ENCODE measurements around the gene MNAT1. TPM values are rescaled to one million over a fixed set of nuclear protein-coding genes. Genes with fewer than 3 reads are reported as not detected.

Gene MNAT1
- total RNA-seq, 1 donor from 2014 or later, result 75.4 TPM

GRCh38 chr14:60856111-60856510 lies 121.5 kb downstream of the MNAT1 start:
- H3K4me3 ChIP-seq (ENCODE audit: low read depth, low read length), result no peak overlapping the region
- no peak for DNase-seq (ENCODE audit: low read depth)
- TF ChIP-seq CTCF (conservative IDR thresholded peaks at IDR 0.05; ENCODE audit: low read depth, low read length), result no peak

GRCh38 chr14:60859525-60859924 lies 125.0 kb downstream of the MNAT1 start:
- DNase-seq (ENCODE audit: low read depth), result no peak
- no peak overlapping the region for H3K4me3 ChIP-seq (ENCODE audit: low read depth, low read length)
- no peak for TF ChIP-seq CTCF (conservative IDR thresholded peaks at IDR 0.05; ENCODE audit: low read depth, low read length)

GRCh38 chr14:60861545-60862140 lies 127.1 kb downstream of the MNAT1 start:
- DNase-seq (ENCODE audit: low read depth), result no peak
- no peak overlapping the region for H3K4me3 ChIP-seq (ENCODE audit: low read depth, low read length)
- no peak for TF ChIP-seq CTCF (conservative IDR thresholded peaks at IDR 0.05; ENCODE audit: low read depth, low read length)

- no peak for DNase-seq (ENCODE audit: low read depth)
- no peak overlapping the region for H3K4me3 ChIP-seq (ENCODE audit: low read depth, low read length)
- TF ChIP-seq CTCF (conservative IDR thresholded peaks at IDR 0.05; ENCODE audit: low read depth, low read length), result no peak
Observed at GRCh38 chr14:60862283-60862682, 127.7 kb downstream of the MNAT1 start.

GRCh38 chr14:60863249-60863648 lies 128.7 kb downstream of the MNAT1 start:
- no peak for DNase-seq (ENCODE audit: low read depth)
- no peak for TF ChIP-seq CTCF (conservative IDR thresholded peaks at IDR 0.05; ENCODE audit: low read depth, low read length)
- H3K4me3 ChIP-seq (ENCODE audit: low read depth, low read length), result no peak overlapping the region

GRCh38 chr14:60865378-60866127 lies 131.0 kb downstream of the MNAT1 start:
- no peak for TF ChIP-seq CTCF (conservative IDR thresholded peaks at IDR 0.05; ENCODE audit: low read depth, low read length)
- no peak overlapping the region for H3K4me3 ChIP-seq (ENCODE audit: low read depth, low read length)
- DNase-seq (ENCODE audit: low read depth), result no peak

Data from epithelial cell of proximal tubule (primary cell).